ENCODE data around the gene ZNF287.

- TF ChIP-seq CTCF (IDR thresholded peaks at IDR 0.05; ENCODE audit: borderline replicate concordance, extremely low read depth, low read length, poor library complexity, severe bottlenecking) = no peak
- no peak for TF ChIP-seq EZH2 (IDR thresholded peaks at IDR 0.05; ENCODE audit: borderline replicate concordance, low read depth, low read length, severe bottlenecking)
Measured at GRCh38 chr17:16583781-16584180, 14.8 kb upstream of the ZNF287 start.

All from DND-41 (cell line).